K562 (cell line): ENCODE measurements around the gene FHL5. TPM values are rescaled to one million over a fixed set of nuclear protein-coding genes. Genes with fewer than 3 reads are reported as not detected.
A peak's percentile ranks its signal among the peaks of the same experiment; 100 is the strongest.

Experiments used
- DPF2 ChIP-seq: fragments of 450-650 bp; IDR thresholded peaks from 2 replicates; pipeline ENCODE4 v1.6.1; 2016
- ERF ChIP-seq: fragments of 450-650 bp; formaldehyde crosslinking; IDR thresholded peaks from 2 replicates; pipeline ENCODE4 v1.4.0; 2020; ENCODE audit warnings: mild to moderate bottlenecking, mixed read lengths
- ESRRB ChIP-seq: fragments of 250-450 bp; sonication (Bioruptor Pico); IDR thresholded peaks from 2 replicates; pipeline ENCODE4 v1.5.0; 2020; ENCODE audit warnings: mild to moderate bottlenecking, moderate library complexity, borderline replicate concordance
- HNRNPUL1 ChIP-seq: fragments of 200-400 bp; formaldehyde crosslinking; IDR thresholded peaks from 2 replicates; pipeline ENCODE4 v1.6.1; 2017; ENCODE audit warnings: low read length
- MAZ ChIP-seq, 2 experiments: fragments of 450-650 bp in 1 of 2; sonication (generic) in 1 of 2; formaldehyde crosslinking; IDR thresholded peaks in 1 of 2; conservative IDR thresholded peaks in 1 of 2; 2 replicates each; pipeline versions ENCODE4 v1.4.0 to v1.5.0; 2020; ENCODE audit warnings: mild to moderate bottlenecking in 1 of 2, missing genetic modification reagents in 1 of 2
- NFATC3 ChIP-seq: fragments of 450-650 bp; IDR thresholded peaks from 2 replicates; pipeline ENCODE4 v1.6.1; 2017; ENCODE audit warnings: mild to moderate bottlenecking
- NFYB ChIP-seq: IDR thresholded peaks from 2 replicates; pipeline ENCODE4 v1.6.1; 2011; ENCODE audit warnings: mild to moderate bottlenecking, moderate library complexity; ENCODE audit not compliant: insufficient read length; ENCODE audit errors: extremely low read depth
- RNF2 ChIP-seq: sonication (generic); IDR thresholded peaks from 2 replicates; pipeline ENCODE4 v1.6.1; 2016
- SMAD2 ChIP-seq: fragments of 150-350 bp; IDR thresholded peaks from 2 replicates; pipeline ENCODE4 v1.6.1; 2014; ENCODE audit warnings: low read depth, mild to moderate bottlenecking, low read length
- SPI1 ChIP-seq: IDR thresholded peaks from 2 replicates; pipeline ENCODE4 v1.6.1; 2011; ENCODE audit warnings: low read depth, low read length, control low read depth, borderline replicate concordance
- ZBTB1 ChIP-seq: sonication (generic); formaldehyde crosslinking; IDR thresholded peaks from 2 replicates; pipeline ENCODE4 v1.8.1; 2023; ENCODE audit warnings: missing genetic modification reagents, low read depth, mild to moderate bottlenecking, borderline replicate concordance
- ZC3H8 ChIP-seq: fragments of 450-650 bp; IDR thresholded peaks from 2 replicates; pipeline ENCODE4 v1.6.1; 2017
- polyA plus RNA-seq, 8 experiments: library from polyadenylated mRNA; depleted of rRNA in 4 of 8; stranded (reverse) in 5 of 8; unstranded in 3 of 8; fragments of >200 nt; fragmentation: Nextera tagmentation in 2 of 8; fragmentation: Illumina TruSeq in 1 of 8; extraction: Ambion mirVana in 2 of 8; extraction: Trizol in 1 of 8; gene quantifications; 2 replicates each; pipeline versions ENCODE4 v1.2.1 to v1.2.3, GENCODE V29; 2011 to 2014; ENCODE audit warnings: inconsistent platforms in 1 of 8, missing spikeins in 1 of 8
- total RNA-seq, 7 experiments: library from RNA; depleted of rRNA in 6 of 7; stranded (reverse); fragments of >200 nt in 6 of 7; fragmentation: Illumina TruSeq in 2 of 7; extraction: Trizol in 2 of 7; gene quantifications; 2 replicates each; pipeline versions ENCODE4 v1.2.1 to v1.2.3, GENCODE V29; 2011 to 2021; ENCODE audit warnings: low replicate concordance in 1 of 7
- TF ChIP-seq, protein P1 (sequence below), 2 experiments: IDR thresholded peaks; 2 replicates each; pipeline ENCODE4 v1.6.1; 2012; ENCODE audit warnings: improper control_type of control experiment in 2 of 2, low read depth in 2 of 2, low read length in 2 of 2, borderline replicate concordance in 1 of 2
- TF ChIP-seq, protein P2 (sequence below): fragments of 200-800 bp; sonication (Bioruptor generic); IDR thresholded peaks from 2 replicates; pipeline ENCODE4 v1.6.1; 2017; ENCODE audit warnings: missing genetic modification characterization, missing compliant biosample characterization
- TF ChIP-seq, protein P3 (sequence below), 2 experiments: fragments of 450-650 bp; IDR thresholded peaks; 2 replicates each; pipeline ENCODE4 v1.6.1; 2016
- TF ChIP-seq, protein P4 (sequence below): IDR thresholded peaks from 2 replicates; pipeline ENCODE4 v1.6.1; 2011; ENCODE audit not compliant: insufficient read length; ENCODE audit errors: extremely low read depth
- TF ChIP-seq, protein P5 (sequence below): sonication (generic); formaldehyde crosslinking; IDR thresholded peaks from 2 replicates; pipeline ENCODE4 v1.8.0; 2022; ENCODE audit warnings: mild to moderate bottlenecking, missing genetic modification reagents
- TF ChIP-seq, protein P6 (sequence below): fragments of 250-450 bp; sonication (Bioruptor Pico); IDR thresholded peaks from 2 replicates; pipeline ENCODE4 v1.4.0; 2020; ENCODE audit warnings: borderline replicate concordance

FHL5 gene
- total and polyA plus RNA-seq, 9 of the 15 experiments (the other 6 are each of a cell fraction or from before 2014, with no cell fraction given): not detected

DNA sequence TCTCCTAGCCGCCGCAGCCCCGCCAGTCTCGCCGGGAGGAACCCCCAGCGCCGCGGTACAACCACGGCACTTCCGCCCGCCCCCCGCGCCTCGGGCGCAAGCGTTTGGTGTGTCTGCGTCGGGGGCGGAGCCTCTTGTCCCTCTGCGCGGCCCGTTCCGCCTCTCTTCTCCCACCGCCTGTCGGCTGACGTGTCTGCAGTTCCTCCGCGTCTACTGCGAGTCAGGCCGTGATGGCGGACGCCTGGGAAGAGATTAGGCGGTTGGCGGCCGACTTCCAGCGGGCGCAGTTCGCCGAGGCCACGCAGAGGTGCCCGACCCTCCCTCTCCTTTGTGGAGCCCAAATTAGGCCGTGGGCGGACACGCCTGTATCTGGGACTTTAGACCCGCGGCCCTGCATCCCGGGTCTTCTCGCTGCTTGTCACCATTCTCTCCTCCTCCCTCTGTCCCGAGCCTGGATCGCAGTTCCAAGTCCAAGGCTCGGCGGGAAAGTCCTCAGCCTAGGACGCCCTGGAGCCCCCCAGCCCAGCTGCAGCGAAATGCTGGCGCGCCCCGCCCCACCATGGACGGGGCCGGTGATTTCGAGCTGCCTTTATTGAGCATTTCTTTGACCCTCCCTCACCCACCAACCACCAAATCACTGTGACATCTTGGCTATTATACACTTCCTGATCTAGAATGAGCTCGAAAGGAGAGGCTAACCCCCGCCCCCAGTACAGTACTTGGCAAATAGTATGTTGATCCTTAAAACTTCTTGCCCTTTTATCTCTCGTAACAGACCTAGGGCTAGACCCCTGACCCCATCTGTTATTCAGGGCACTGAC, 41.1 kb upstream of the FHL5 start, which contains the start of gene UFL1 (continued):
- TF ChIP-seq, protein P1, sequence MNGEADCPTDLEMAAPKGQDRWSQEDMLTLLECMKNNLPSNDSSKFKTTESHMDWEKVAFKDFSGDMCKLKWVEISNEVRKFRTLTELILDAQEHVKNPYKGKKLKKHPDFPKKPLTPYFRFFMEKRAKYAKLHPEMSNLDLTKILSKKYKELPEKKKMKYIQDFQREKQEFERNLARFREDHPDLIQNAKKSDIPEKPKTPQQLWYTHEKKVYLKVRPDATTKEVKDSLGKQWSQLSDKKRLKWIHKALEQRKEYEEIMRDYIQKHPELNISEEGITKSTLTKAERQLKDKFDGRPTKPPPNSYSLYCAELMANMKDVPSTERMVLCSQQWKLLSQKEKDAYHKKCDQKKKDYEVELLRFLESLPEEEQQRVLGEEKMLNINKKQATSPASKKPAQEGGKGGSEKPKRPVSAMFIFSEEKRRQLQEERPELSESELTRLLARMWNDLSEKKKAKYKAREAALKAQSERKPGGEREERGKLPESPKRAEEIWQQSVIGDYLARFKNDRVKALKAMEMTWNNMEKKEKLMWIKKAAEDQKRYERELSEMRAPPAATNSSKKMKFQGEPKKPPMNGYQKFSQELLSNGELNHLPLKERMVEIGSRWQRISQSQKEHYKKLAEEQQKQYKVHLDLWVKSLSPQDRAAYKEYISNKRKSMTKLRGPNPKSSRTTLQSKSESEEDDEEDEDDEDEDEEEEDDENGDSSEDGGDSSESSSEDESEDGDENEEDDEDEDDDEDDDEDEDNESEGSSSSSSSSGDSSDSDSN (IDR thresholded peaks at IDR 0.05; ENCODE audit: borderline replicate concordance in 1 of 2, low read depth in 2 of 2, low read length in 2 of 2): peak in 1 of 2 experiments; percentile 68; a peak in 2 of 4 replicates
- TF ChIP-seq MAZ (CRISPR knock-in tag; conservative IDR thresholded peaks at IDR 0.05 in 1 of 2, IDR thresholded peaks at IDR 0.05 in 1 of 2) (peak in 1 of 2 experiments; percentile 79; a peak in 3 of 4 replicates), SPI1 (peak; percentile 83; the same call in 1 of the 2 replicates), RNF2 (peak; percentile 46; the same call in 1 of the 2 replicates), NFYB (no peak), NFATC3 (no peak), SMAD2 (no peak), ERF (CRISPR knock-in tag) (no peak), ZC3H8 (no peak), HNRNPUL1 (no peak), ZBTB1 (CRISPR knock-in tag) (peak; percentile 87), ESRRB (CRISPR knock-in tag) (no peak), DPF2 (0 out of 2 replicates have a peak, but pooled peaks have one; percentile 14)
- TF ChIP-seq, protein P2, sequence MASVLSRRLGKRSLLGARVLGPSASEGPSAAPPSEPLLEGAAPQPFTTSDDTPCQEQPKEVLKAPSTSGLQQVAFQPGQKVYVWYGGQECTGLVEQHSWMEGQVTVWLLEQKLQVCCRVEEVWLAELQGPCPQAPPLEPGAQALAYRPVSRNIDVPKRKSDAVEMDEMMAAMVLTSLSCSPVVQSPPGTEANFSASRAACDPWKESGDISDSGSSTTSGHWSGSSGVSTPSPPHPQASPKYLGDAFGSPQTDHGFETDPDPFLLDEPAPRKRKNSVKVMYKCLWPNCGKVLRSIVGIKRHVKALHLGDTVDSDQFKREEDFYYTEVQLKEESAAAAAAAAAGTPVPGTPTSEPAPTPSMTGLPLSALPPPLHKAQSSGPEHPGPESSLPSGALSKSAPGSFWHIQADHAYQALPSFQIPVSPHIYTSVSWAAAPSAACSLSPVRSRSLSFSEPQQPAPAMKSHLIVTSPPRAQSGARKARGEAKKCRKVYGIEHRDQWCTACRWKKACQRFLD: no peak
- TF ChIP-seq, protein P3, sequence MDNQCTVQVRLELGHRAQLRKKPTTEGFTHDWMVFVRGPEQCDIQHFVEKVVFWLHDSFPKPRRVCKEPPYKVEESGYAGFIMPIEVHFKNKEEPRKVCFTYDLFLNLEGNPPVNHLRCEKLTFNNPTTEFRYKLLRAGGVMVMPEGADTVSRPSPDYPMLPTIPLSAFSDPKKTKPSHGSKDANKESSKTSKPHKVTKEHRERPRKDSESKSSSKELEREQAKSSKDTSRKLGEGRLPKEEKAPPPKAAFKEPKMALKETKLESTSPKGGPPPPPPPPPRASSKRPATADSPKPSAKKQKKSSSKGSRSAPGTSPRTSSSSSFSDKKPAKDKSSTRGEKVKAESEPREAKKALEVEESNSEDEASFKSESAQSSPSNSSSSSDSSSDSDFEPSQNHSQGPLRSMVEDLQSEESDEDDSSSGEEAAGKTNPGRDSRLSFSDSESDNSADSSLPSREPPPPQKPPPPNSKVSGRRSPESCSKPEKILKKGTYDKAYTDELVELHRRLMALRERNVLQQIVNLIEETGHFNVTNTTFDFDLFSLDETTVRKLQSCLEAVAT (IDR thresholded peaks at IDR 0.05): peak in 1 of 2 experiments; percentile 31; a peak in 1 of 4 replicates
- TF ChIP-seq, protein P4, sequence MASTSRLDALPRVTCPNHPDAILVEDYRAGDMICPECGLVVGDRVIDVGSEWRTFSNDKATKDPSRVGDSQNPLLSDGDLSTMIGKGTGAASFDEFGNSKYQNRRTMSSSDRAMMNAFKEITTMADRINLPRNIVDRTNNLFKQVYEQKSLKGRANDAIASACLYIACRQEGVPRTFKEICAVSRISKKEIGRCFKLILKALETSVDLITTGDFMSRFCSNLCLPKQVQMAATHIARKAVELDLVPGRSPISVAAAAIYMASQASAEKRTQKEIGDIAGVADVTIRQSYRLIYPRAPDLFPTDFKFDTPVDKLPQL: no peak
- TF ChIP-seq, protein P5, sequence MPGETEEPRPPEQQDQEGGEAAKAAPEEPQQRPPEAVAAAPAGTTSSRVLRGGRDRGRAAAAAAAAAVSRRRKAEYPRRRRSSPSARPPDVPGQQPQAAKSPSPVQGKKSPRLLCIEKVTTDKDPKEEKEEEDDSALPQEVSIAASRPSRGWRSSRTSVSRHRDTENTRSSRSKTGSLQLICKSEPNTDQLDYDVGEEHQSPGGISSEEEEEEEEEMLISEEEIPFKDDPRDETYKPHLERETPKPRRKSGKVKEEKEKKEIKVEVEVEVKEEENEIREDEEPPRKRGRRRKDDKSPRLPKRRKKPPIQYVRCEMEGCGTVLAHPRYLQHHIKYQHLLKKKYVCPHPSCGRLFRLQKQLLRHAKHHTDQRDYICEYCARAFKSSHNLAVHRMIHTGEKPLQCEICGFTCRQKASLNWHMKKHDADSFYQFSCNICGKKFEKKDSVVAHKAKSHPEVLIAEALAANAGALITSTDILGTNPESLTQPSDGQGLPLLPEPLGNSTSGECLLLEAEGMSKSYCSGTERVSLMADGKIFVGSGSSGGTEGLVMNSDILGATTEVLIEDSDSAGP (CRISPR knock-in tag): no peak
- TF ChIP-seq, protein P6, sequence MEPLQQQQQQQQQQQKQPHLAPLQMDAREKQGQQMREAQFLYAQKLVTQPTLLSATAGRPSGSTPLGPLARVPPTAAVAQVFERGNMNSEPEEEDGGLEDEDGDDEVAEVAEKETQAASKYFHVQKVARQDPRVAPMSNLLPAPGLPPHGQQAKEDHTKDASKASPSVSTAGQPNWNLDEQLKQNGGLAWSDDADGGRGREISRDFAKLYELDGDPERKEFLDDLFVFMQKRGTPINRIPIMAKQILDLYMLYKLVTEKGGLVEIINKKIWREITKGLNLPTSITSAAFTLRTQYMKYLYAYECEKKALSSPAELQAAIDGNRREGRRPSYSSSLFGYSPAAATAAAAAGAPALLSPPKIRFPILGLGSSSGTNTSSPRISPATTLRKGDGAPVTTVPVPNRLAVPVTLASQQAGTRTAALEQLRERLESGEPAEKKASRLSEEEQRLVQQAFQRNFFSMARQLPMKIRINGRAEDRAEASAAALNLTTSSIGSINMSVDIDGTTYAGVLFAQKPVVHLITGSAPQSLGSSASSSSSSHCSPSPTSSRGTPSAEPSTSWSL (CRISPR knock-in tag): no peak
